CD4-positive, CD25-positive, alpha-beta regulatory T cell (primary cell): ENCODE results near the gene SBNO2. TPM values are rescaled to one million over a fixed set of nuclear protein-coding genes. Genes with fewer than 3 reads are reported as not detected.

ENCODE experiments used
- ATAC-seq, 2 donors: fragments of 150-1000 bp; cut with Tn5 transposase; one replicate each; pipeline ENCODE4 v1.10.0; 2021; ENCODE audit warnings: low read depth in 2 of 2, moderate number of reproducible peaks in 2 of 2, moderate library complexity in 1 of 2
- DNase-seq, 3 donors: peaks; one replicate each; pipeline versions ENCODE4 v3.0.0 to v3.0.0-alpha.2; 2012 to 2022; ENCODE audit warnings: mixed read lengths in 1 of 3
- H3K27ac ChIP-seq: one replicate; pipeline ENCODE4 v1.7.0; 2013; ENCODE audit warnings: mild to moderate bottlenecking, low read length; ENCODE audit not compliant: insufficient read depth, poor library complexity, severe bottlenecking
- H3K27me3 ChIP-seq: one replicate; pipeline ENCODE4 v1.7.0; 2013; ENCODE audit warnings: low read length; ENCODE audit not compliant: control insufficient read depth, insufficient read depth
- H3K36me3 ChIP-seq: one replicate; pipeline ENCODE4 v1.7.0; 2013; ENCODE audit warnings: mild to moderate bottlenecking, low read length, moderate library complexity; ENCODE audit not compliant: control insufficient read depth, insufficient read depth
- H3K4me1 ChIP-seq: 2 replicates; pipeline ENCODE4 v1.7.0; 2013; ENCODE audit warnings: mild to moderate bottlenecking, low read length; ENCODE audit not compliant: insufficient read depth, control insufficient read depth, poor library complexity, severe bottlenecking
- H3K4me3 ChIP-seq: one replicate; pipeline ENCODE4 v1.7.0; 2013; ENCODE audit warnings: low read depth, mild to moderate bottlenecking, low read length, moderate library complexity
- H3K9me3 ChIP-seq, 2 experiments: 1 replicate in 1 of 2; 2 replicates in 1 of 2; pipeline ENCODE4 v1.7.0; 2013; ENCODE audit warnings: low read length in 2 of 2, mild to moderate bottlenecking in 1 of 2, moderate library complexity in 1 of 2; ENCODE audit not compliant: control insufficient read depth in 2 of 2
- H3K27ac Mint-ChIP-seq, 3 donors: one replicate each; pipeline ENCODE4 v1.8.0; 2020 to 2022; ENCODE audit warnings: mild to moderate bottlenecking in 3 of 3, mixed read lengths in 3 of 3, moderate library complexity in 2 of 3
- H3K27me3 Mint-ChIP-seq: one replicate; pipeline ENCODE4 v1.8.0; 2022; ENCODE audit warnings: mild to moderate bottlenecking, mixed read lengths
- H3K36me3 Mint-ChIP-seq: one replicate; pipeline ENCODE4 v1.8.0; 2020; ENCODE audit warnings: mixed read lengths
- H3K4me1 Mint-ChIP-seq, 4 donors: one replicate each; pipeline ENCODE4 v1.8.0; 2020 to 2022; ENCODE audit warnings: mixed read lengths in 4 of 4, mild to moderate bottlenecking in 1 of 4
- H3K4me3 Mint-ChIP-seq, 4 donors: one replicate each; pipeline ENCODE4 v1.8.0; 2020 to 2022; ENCODE audit warnings: mild to moderate bottlenecking in 4 of 4, mixed read lengths in 4 of 4, moderate library complexity in 3 of 4
- H3K9me3 Mint-ChIP-seq, 7 donors: one replicate each; pipeline ENCODE4 v1.8.0; 2020 to 2022; ENCODE audit warnings: mixed read lengths in 7 of 7, mild to moderate bottlenecking in 3 of 7, moderate library complexity in 2 of 7
- polyA plus RNA-seq, 4 donors: library from polyadenylated mRNA; unstranded; fragments of 300-500 nt; fragmentation: Illumina TruSeq; gene quantifications; one replicate each; pipeline ENCODE4 v1.2.3, GENCODE V29; 2021
- total RNA-seq: library from RNA; stranded (reverse); gene quantifications from one replicate; pipeline ENCODE4 v1.2.3, GENCODE V29; 2022

Gene SBNO2
- 139 TPM for total RNA-seq
- 1 to 10 TPM; 2.0 to 5.1 (median 2.7) TPM for polyA plus RNA-seq

DNA sequence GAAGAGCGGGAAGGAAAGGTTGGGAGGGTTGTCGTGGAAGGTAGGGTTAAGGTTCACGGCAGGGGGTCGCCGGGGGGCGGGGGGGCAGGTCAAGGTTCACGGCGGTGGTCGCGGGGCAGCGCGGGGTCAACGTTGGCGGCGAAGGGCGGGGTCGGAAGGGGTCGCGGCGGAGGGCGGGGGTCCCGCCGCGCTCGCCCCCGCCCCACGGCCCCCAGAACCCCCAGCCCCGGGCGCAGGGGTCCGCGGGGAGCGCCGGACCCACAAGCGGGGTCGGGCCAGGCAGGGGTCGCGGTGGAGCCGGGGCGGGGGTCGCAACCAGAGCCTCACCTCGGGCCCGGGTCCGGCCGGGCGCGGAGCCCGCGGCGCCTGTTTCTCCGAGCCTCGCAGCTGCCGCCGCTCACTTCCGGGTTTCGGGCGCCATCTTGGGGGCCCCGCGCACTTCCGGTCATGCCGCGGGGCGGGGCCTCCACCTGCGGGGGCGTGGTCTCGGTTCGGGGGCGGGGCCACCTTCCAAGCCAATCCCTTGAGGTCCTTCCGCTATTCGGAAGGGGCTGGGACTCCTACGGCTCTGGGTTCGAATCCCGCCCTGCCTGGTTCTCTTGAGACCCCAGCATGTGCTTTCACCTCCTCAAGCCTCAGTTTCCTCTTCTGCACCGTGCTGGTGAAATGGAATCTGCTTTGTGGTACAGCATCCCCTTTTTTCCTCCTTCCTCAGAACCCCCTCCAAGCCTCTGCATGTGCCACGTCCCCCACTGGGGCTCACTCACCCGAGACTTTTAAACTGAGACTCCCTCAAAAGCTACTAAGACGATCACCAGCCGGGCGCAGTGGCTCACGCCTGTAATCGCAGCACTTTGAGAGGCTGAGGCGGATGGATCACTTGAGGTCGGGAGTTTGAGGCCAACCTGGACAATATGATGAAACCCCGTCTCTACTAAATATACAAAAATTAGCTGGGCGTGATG, at the start of gene SBNO2:
Gene SBNO2 (minus strand): TSS at position 424 of the 965 bp plus-strand sequence. CDS start 19,992 bp downstream, outside the sequence.
- H3K27ac ChIP-seq = peak within 1 kb of the TSS; percentile 81
- Mint-ChIP-seq H3K27ac (peak within 1 kb of the TSS; percentile 86 to 95 (median 93)), H3K27me3 (peaks cover 4% of the 10 kb centered on the region), H3K4me3 (peak within 1 kb of the TSS; percentile 90 to 93 (median 90)), H3K4me1 (peaks cover 0 to 40% (median 16%) of the 10 kb centered on the region in 4 donors), H3K9me3 (peaks cover 0 to 4% (median 0%) of the 10 kb centered on the region in 7 donors), H3K36me3 (peaks cover 12% of the 10 kb centered on the region)
- H3K4me3 ChIP-seq = peak within 1 kb of the TSS; percentile 50
- peak; percentile 77 to 88 (median 85) for DNase-seq
- ATAC-seq = peak; percentile 84 to 89
- peaks cover 26% of the 10 kb centered on the region for H3K4me1 ChIP-seq
- H3K9me3 ChIP-seq = no peaks in the 10 kb centered on the region
- peaks cover 4% of the 10 kb centered on the region for H3K36me3 ChIP-seq
- no peaks in the 10 kb centered on the region for H3K27me3 ChIP-seq

DNA sequence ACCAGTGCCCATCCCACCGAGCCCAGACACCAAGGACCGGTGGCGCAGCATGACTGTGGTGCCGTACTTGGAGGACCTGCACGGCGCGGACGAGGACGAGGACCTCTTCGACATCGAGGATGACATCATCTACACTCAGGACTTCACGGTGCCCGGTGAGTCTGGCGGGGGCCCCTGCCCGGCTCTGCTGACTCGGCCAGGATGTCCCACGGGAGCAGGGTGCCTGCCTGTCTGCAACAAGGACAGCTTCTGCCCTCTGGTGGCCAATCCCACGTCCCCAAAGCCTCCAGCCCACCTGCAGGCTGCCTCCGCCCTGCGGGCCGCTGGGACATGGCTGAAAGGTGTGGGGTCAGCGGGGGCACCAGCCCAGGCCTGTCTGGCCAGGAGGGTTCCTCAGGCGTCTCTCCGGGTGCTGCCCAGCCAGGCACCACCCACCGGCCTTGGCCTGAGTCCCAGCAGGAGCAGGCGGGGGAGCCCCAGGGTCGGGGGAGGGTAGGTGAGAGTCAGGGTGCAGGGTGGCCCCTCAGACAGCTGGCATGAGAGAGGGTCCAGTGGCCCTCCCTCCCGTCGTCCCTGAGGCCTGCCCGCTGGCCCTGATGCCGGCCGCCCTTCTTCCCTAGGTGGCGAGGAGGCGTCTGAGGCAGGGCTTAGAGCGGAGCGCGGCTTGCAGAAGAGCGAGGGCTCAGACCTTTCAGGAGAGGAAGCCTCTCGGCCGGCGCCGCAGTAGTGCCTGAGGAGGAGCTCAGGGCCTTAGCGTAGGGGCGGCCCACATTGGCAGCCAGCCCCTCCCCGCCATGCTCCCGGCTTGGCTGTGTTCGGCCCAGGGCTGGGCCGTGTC, 49.2 kb upstream of the SBNO2 start:
- DNase-seq (peak in 1 of 3 donors; percentile 50), ATAC-seq (peak in 1 of 2 donors; percentile 41)
- no peaks in the 10 kb centered on the region for H3K9me3 Mint-ChIP-seq
- H3K27me3 Mint-ChIP-seq = no peaks in the 10 kb centered on the region
- Histone ChIP-seq H3K4me1 (no peaks in the 10 kb centered on the region), H3K9me3 (no peaks in the 10 kb centered on the region), H3K36me3 (peaks cover 6% of the 10 kb centered on the region), H3K4me3 (no peak overlapping the region), H3K27me3 (no peaks in the 10 kb centered on the region), H3K27ac (no peak overlapping the region)
- no peak overlapping the region for H3K27ac Mint-ChIP-seq
- H3K36me3 Mint-ChIP-seq = no peaks in the 10 kb centered on the region
- H3K4me1 Mint-ChIP-seq = no peaks in the 10 kb centered on the region
- H3K4me3 Mint-ChIP-seq = no peak overlapping the region

GRCh38 chr19:1222394-1222793, 48.3 kb upstream of the SBNO2 start:
- H3K27me3 ChIP-seq = no peaks in the 10 kb centered on the region
- ATAC-seq = no peak
- no peaks in the 10 kb centered on the region for H3K4me1 Mint-ChIP-seq

DNA sequence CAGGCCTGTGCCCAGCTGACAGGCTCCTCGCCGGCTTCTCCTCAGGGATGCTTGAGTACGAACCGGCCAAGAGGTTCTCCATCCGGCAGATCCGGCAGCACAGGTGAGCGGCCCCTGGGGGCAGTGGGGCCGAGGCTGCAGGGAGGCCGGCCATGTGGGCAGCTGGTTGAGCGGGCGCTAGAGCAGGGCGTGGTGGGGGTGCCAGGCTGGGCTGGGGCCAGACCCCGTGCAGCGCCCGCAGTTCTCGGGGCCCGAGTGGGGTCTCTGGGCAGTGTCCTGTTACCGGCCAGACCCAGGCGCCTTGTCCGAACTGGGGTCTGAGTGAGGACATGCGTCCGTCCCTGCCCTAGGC, 47.8 kb upstream of the SBNO2 start:
- peaks cover 0 to 3% (median under 1%) of the 10 kb centered on the region in 4 donors for H3K4me1 Mint-ChIP-seq
- Histone ChIP-seq H3K27ac (no peak overlapping the region), H3K9me3 (no peaks in the 10 kb centered on the region), H3K4me1 (no peaks in the 10 kb centered on the region), H3K4me3 (no peak overlapping the region), H3K36me3 (peaks cover 6% of the 10 kb centered on the region), H3K27me3 (no peaks in the 10 kb centered on the region)
- no peak overlapping the region for H3K27ac Mint-ChIP-seq
- H3K4me3 Mint-ChIP-seq = no peak overlapping the region
- no peaks in the 10 kb centered on the region for H3K36me3 Mint-ChIP-seq
- no peaks in the 10 kb centered on the region for H3K9me3 Mint-ChIP-seq
- no peak for DNase-seq
- H3K27me3 Mint-ChIP-seq = no peaks in the 10 kb centered on the region
- no peak for ATAC-seq

More at GRCh38 chr19:1222394-1222793, 48.3 kb upstream of the SBNO2 start:
- H3K36me3 ChIP-seq = peaks cover 6% of the 10 kb centered on the region
- Mint-ChIP-seq H3K9me3 (no peaks in the 10 kb centered on the region), H3K36me3 (no peaks in the 10 kb centered on the region), H3K27me3 (no peaks in the 10 kb centered on the region), H3K27ac (no peak overlapping the region), H3K4me3 (no peak overlapping the region)
- no peaks in the 10 kb centered on the region for H3K4me1 ChIP-seq
- H3K4me3 ChIP-seq = no peak overlapping the region
- DNase-seq = no peak
- no peak overlapping the region for H3K27ac ChIP-seq
- H3K9me3 ChIP-seq = no peaks in the 10 kb centered on the region

GRCh38 chr19:1220976-1221903, 47.2 kb upstream of the SBNO2 start:
- Mint-ChIP-seq H3K4me3 (no peak overlapping the region), H3K27me3 (no peaks in the 10 kb centered on the region), H3K27ac (no peak overlapping the region), H3K36me3 (no peaks in the 10 kb centered on the region), H3K4me1 (peaks cover 0 to 8% (median 4%) of the 10 kb centered on the region in 4 donors), H3K9me3 (no peaks in the 10 kb centered on the region)
- DNase-seq = no peak
- no peak for ATAC-seq
- Histone ChIP-seq H3K27ac (no peak overlapping the region), H3K9me3 (no peaks in the 10 kb centered on the region), H3K4me3 (no peak overlapping the region), H3K27me3 (no peaks in the 10 kb centered on the region), H3K36me3 (peaks cover 7% of the 10 kb centered on the region), H3K4me1 (no peaks in the 10 kb centered on the region)

DNA sequence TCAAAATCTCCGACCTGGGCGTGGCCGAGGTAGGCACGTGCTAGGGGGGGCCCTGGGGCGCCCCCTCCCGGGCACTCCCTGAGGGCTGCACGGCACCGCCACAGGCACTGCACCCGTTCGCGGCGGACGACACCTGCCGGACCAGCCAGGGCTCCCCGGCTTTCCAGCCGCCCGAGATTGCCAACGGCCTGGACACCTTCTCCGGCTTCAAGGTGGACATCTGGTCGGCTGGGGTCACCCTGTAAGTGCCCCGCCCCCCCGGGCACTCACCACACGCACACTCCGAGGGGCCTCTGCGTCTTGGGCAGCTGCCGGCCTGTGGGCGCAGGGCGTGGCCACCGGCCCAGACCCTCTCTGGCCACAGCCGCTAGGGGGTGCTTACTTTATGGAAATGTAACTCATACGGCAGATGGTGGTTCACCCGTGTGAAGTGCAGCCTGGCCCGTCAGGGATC, 46.4 kb upstream of the SBNO2 start:
- Histone ChIP-seq H3K4me1 (no peaks in the 10 kb centered on the region), H3K36me3 (peaks cover 11% of the 10 kb centered on the region), H3K9me3 (no peaks in the 10 kb centered on the region), H3K27me3 (no peaks in the 10 kb centered on the region), H3K27ac (no peak overlapping the region), H3K4me3 (no peak overlapping the region)
- DNase-seq = no peak
- Mint-ChIP-seq H3K4me1 (peaks cover 0 to 13% (median 4%) of the 10 kb centered on the region in 4 donors), H3K9me3 (no peaks in the 10 kb centered on the region), H3K27me3 (no peaks in the 10 kb centered on the region), H3K4me3 (no peak overlapping the region), H3K27ac (no peak overlapping the region), H3K36me3 (no peaks in the 10 kb centered on the region)
- no peak for ATAC-seq
